Endothelial cell (in vitro differentiated cells): ENCODE measurements around the gene C2orf81. TPM values are rescaled to one million over a fixed set of nuclear protein-coding genes. Genes with fewer than 3 reads are reported as not detected.

Experiments
- DNase-seq: peaks from one replicate; pipeline ENCODE4 v3.0.0; 2021; ENCODE audit warnings: low spot score
- H3K27ac Mint-ChIP-seq: one replicate; pipeline ENCODE4 v1.8.0; 2021; ENCODE audit warnings: mixed read lengths, inconsistent platforms; ENCODE audit not compliant: unreplicated experiment
- H3K27me3 Mint-ChIP-seq: one replicate; pipeline ENCODE4 v1.8.0; 2021; ENCODE audit warnings: mild to moderate bottlenecking, moderate library complexity, mixed read lengths, inconsistent platforms; ENCODE audit not compliant: unreplicated experiment
- H3K36me3 Mint-ChIP-seq: one replicate; pipeline ENCODE4 v1.8.0; 2021; ENCODE audit warnings: mild to moderate bottlenecking, low read depth, mixed read lengths, inconsistent platforms; ENCODE audit not compliant: unreplicated experiment
- H3K4me1 Mint-ChIP-seq: one replicate; pipeline ENCODE4 v1.8.0; 2021; ENCODE audit warnings: mild to moderate bottlenecking, mixed read lengths, inconsistent platforms; ENCODE audit not compliant: unreplicated experiment
- H3K4me3 Mint-ChIP-seq: one replicate; pipeline ENCODE4 v1.8.0; 2021; ENCODE audit warnings: mild to moderate bottlenecking, mixed read lengths, inconsistent platforms; ENCODE audit not compliant: unreplicated experiment
- H3K9me3 Mint-ChIP-seq: one replicate; pipeline ENCODE4 v1.8.0; 2021; ENCODE audit warnings: mixed read lengths, inconsistent platforms; ENCODE audit not compliant: unreplicated experiment
- total RNA-seq: library from RNA; stranded (reverse); fragmentation: NEBNext Ultra II Directional; extraction: Animal tissue kit (Norgen Biotek cat#: 25700); gene quantifications from one replicate; pipeline ENCODE4 v1.2.1, GENCODE V29; 2021; ENCODE audit not compliant: unreplicated experiment
- TF ChIP-seq, protein P1 (sequence below): fragments of 200-600 bp; sonication (generic); IDR thresholded peaks from one replicate; pipeline ENCODE4 v1.5.0; 2021; ENCODE audit warnings: antibody characterized with exemption; ENCODE audit not compliant: unreplicated experiment

C2orf81 gene
- total RNA-seq, 1 donor from 2014 or later, result 5.0 TPM

DNA sequence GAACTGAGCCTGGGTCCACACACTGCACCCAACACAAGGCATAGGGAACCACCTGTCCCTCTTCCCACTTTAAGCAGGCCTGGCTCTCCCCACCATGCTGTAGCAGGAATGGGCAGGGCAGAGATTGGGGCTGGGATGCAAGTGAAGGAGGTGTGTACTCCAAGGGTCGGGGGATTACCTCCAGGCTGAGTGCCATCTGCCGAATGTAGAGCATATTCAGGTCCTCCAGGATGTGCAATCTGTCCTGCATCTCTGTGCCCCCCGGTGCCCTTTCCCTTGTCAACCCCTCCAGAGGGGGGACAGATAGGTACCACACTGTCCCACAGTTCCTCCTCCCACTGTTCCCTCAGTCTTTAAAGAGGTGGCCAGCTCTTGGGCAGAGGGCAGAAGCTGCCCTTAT lies 18.0 kb upstream of the C2orf81 start:
- TF ChIP-seq, protein P1, sequence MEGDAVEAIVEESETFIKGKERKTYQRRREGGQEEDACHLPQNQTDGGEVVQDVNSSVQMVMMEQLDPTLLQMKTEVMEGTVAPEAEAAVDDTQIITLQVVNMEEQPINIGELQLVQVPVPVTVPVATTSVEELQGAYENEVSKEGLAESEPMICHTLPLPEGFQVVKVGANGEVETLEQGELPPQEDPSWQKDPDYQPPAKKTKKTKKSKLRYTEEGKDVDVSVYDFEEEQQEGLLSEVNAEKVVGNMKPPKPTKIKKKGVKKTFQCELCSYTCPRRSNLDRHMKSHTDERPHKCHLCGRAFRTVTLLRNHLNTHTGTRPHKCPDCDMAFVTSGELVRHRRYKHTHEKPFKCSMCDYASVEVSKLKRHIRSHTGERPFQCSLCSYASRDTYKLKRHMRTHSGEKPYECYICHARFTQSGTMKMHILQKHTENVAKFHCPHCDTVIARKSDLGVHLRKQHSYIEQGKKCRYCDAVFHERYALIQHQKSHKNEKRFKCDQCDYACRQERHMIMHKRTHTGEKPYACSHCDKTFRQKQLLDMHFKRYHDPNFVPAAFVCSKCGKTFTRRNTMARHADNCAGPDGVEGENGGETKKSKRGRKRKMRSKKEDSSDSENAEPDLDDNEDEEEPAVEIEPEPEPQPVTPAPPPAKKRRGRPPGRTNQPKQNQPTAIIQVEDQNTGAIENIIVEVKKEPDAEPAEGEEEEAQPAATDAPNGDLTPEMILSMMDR, result no peak
- Mint-ChIP-seq H3K36me3 (peaks cover 20% of the 10 kb centered on the region), H3K27me3 (peaks cover 22% of the 10 kb centered on the region), H3K9me3 (no peaks in the 10 kb centered on the region), H3K4me3 (peak overlapping the region; percentile 94), H3K27ac (peak overlapping the region; percentile 92), H3K4me1 (peaks cover 38% of the 10 kb centered on the region)
- no peak for DNase-seq

DNA sequence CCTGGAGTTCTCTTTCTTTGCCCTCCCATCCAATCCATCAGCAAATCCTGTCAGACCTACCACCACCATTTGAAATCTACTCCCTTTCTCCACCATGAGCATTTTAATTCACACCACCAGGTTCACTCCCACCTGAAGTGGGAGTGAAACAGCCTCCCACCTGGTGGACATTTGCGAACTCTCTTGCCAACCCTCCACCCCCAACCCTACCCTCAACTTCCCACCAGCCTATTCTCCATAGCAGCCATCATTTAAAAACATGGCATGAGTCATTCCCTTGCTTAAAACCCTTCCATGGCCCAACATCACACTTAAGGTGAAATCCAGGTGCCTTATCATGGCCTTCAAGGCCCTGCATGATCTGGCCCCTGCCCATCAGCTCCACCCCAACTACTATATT lies 16.8 kb upstream of the C2orf81 start:
- Mint-ChIP-seq H3K36me3 (peaks cover 20% of the 10 kb centered on the region), H3K27me3 (peaks cover 23% of the 10 kb centered on the region), H3K4me1 (peaks cover 33% of the 10 kb centered on the region), H3K9me3 (no peaks in the 10 kb centered on the region), H3K4me3 (peak overlapping the region; percentile 94), H3K27ac (peak overlapping the region; percentile 74)
- TF ChIP-seq, protein P1, result no peak
- DNase-seq, result no peak

DNA sequence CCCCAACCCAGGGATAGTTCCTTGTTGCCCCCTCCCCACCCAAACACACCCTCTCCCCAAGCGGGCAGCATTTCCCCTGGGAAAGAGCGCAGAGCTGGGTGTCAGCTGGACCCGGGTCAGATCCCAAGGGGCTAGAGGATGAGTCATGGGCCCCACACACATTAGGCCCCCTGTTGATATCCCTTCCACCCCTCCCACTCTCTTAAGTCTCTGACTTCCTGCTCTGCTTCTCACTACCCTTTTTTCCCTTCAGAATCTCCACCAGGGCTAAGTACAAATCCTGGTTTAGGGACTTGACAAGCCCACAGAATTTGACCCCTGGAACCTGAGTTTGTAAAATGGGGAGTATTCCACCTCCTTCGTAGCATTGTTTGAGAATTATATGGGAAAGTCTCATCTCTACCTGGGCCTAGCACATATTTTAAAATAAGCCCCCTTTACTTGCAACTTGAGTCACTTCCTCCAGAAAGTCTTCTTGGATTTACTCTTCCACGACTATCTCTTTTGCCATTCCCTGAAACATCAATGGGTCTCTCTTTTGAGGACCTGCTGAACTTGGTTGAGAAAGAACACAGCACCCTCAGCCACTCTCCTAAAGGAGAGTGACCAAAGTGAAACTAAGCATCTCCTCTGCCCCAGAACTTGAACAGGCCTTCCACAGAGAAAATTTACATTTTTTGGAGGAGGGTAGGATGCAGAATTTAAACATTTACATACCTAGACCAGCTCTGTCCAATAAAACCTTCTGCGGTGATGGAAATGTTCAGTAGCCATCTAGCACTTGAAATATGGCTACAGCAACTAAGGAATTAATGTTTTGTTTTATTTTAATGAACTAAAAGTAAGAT lies 15.7 kb upstream of the C2orf81 start:
- Mint-ChIP-seq H3K4me3 (peak overlapping the region; percentile 22), H3K4me1 (peaks cover 36% of the 10 kb centered on the region), H3K9me3 (no peaks in the 10 kb centered on the region), H3K27ac (peak overlapping the region; percentile 61), H3K27me3 (peaks cover 22% of the 10 kb centered on the region), H3K36me3 (peaks cover 24% of the 10 kb centered on the region)
- no peak for DNase-seq
- TF ChIP-seq, protein P1, result no peak

DNA sequence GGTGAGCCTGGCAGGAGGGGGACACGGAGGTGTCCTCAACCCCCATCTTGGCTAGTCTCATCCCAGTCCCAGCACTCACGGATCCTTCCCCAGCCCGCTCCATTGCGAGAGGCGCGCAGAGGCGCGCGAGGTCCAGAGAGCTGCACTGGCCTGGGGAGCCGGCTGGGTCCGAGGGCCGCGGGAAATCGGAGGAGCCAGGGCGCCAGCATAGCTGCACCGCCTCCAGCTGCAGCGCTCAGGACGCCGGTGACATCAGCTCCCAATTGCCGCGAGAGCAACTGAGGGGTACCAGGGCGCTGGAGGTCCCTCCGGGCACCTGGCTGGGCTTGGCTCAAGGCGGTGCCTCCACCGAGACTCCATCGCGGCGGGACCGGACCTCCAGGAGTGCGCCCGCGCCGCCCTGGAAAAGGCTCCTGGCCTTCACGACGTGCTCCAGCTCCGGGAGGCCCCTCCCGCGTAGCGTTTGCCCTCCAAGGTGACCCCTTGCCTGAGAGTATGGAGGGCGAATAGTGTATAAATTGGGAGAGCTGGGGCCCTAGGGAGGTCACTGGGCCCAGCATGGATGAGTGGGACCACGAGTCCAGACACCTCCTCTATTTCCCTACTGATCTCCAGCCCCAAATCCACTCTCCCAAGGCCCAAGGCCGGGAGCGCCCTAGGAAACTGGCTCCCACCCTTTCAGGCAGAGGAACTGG lies 14.8 kb upstream of the C2orf81 start:
- Mint-ChIP-seq H3K9me3 (no peaks in the 10 kb centered on the region), H3K27ac (no peak overlapping the region), H3K4me3 (no peak overlapping the region), H3K4me1 (peaks cover 42% of the 10 kb centered on the region), H3K27me3 (peaks cover 22% of the 10 kb centered on the region), H3K36me3 (peaks cover 31% of the 10 kb centered on the region)
- TF ChIP-seq, protein P1, result no peak
- DNase-seq, result no peak

DNA sequence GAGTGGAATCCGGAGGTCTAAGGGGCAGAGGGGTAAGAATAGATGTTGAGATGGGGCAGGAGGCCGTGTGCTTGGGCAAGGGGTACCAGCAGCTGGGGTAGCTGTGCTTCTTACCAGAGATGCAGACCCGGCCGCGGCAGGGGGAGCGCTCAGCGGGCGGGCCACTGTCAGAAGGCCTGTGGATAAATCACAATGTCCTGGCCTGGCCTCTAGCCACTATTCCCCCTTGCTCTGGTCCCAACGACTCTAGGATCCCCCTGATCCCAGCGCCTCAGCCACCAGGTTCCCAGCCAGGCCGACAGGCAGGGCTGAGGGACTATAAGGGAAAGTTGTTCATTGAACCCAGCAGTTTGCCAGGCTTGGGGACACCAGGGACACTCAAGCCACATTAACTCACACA lies 9.1 kb upstream of the C2orf81 start:
- Mint-ChIP-seq H3K27me3 (peaks cover 19% of the 10 kb centered on the region), H3K9me3 (no peaks in the 10 kb centered on the region), H3K36me3 (peaks cover 51% of the 10 kb centered on the region), H3K4me3 (no peak overlapping the region), H3K4me1 (peaks cover 14% of the 10 kb centered on the region), H3K27ac (peak overlapping the region; percentile 42)
- no peak for DNase-seq
- TF ChIP-seq, protein P1, result no peak
